H1 (cell line): ENCODE data around the gene ARHGEF7. TPM values are rescaled to one million over a fixed set of nuclear protein-coding genes. Genes with fewer than 3 reads are reported as not detected.

Experiments used
- CTCF ChIA-PET: fragments of 300-600 bp; sonication (Branson Sonifier 250); formaldehyde crosslinking; loops from one replicate; lab custom pipeline; 2021; ENCODE audit not compliant: partially characterized antibody; lab: Charles Lee
- POLR2A ChIA-PET: fragments of 300-600 bp; sonication (Branson Sonifier 250); formaldehyde crosslinking; loops from one replicate; lab custom pipeline; 2021; ENCODE audit warnings: inconsistent platforms; ENCODE audit not compliant: partially characterized antibody; lab: Charles Lee
- DNase-seq, 2 experiments: peaks; one replicate each; pipeline versions ENCODE4 v3.0.0 to v3.0.0-alpha.2; 2010 to 2022; ENCODE audit warnings: low spot score in 2 of 2, low read depth in 1 of 2, mixed read lengths in 1 of 2
- FAIRE-seq: peaks from 2 replicates; lab custom pipeline; 2011; peaks lifted over from hg19 to GRCh38; lab: Jason Lieb, UNC
- H2AFZ ChIP-seq: 2 replicates; pipeline ENCODE4 v1.8.1; 2012; ENCODE audit warnings: low read length, inconsistent platforms
- H2AK5ac ChIP-seq: 2 replicates; pipeline ENCODE4 v1.6.1; 2013; ENCODE audit warnings: low read depth, low read length
- H2BK120ac ChIP-seq: replicated peaks from 2 replicates; pipeline ENCODE3; 2013; ENCODE audit warnings: low read depth, low read length, inconsistent platforms
- H2BK12ac ChIP-seq: 2 replicates; pipeline ENCODE4 v1.6.1; 2013; ENCODE audit warnings: low read depth, low read length
- H2BK15ac ChIP-seq: 2 replicates; pipeline ENCODE4 v1.6.1; 2013; ENCODE audit warnings: low read length
- H2BK20ac ChIP-seq: 2 replicates; pipeline ENCODE4 v1.6.1; 2013; ENCODE audit warnings: low read length
- H2BK5ac ChIP-seq: 2 replicates; pipeline ENCODE4 v1.6.1; 2013; ENCODE audit warnings: low read depth, low read length
- H3K14ac ChIP-seq: 2 replicates; pipeline ENCODE4 v1.6.1; 2013; ENCODE audit warnings: inconsistent platforms; ENCODE audit not compliant: insufficient read length
- H3K18ac ChIP-seq: 2 replicates; pipeline ENCODE4 v1.6.1; 2013; ENCODE audit warnings: low read length; ENCODE audit errors: extremely low read depth
- H3K23ac ChIP-seq: 2 replicates; pipeline ENCODE4 v1.6.1; 2013; ENCODE audit warnings: inconsistent platforms; ENCODE audit not compliant: insufficient read length
- H3K23me2 ChIP-seq: 2 replicates; pipeline ENCODE4 v1.6.1; 2013; ENCODE audit warnings: low read depth, low read length
- H3K27ac ChIP-seq: 2 replicates; pipeline ENCODE4 v1.6.1; 2011; ENCODE audit warnings: low read depth, low read length, inconsistent platforms
- H3K27me3 ChIP-seq, 4 experiments: replicated peaks in 1 of 4; 1 replicate in 1 of 4; 2 replicates in 3 of 4; pipeline versions ENCODE4 v1.6.1 to v1.8.1; 2011 to 2013; ENCODE audit warnings: low read length in 3 of 4, mild to moderate bottlenecking in 3 of 4, inconsistent platforms in 2 of 4, mixed read lengths in 2 of 4, moderate library complexity in 1 of 4; ENCODE audit not compliant: control insufficient read depth in 3 of 4, insufficient read depth in 3 of 4; ENCODE audit errors: extremely low read depth in 1 of 4
- H3K36me3 ChIP-seq, 4 experiments: 2 replicates each; pipeline versions ENCODE4 v1.6.1 to v1.8.1; 2011 to 2013; ENCODE audit warnings: mild to moderate bottlenecking in 4 of 4, low read length in 3 of 4, moderate library complexity in 2 of 4, control low read depth in 1 of 4, inconsistent platforms in 1 of 4; ENCODE audit not compliant: insufficient read depth in 4 of 4, control insufficient read depth in 2 of 4
- H3K4ac ChIP-seq: replicated peaks from 2 replicates; pipeline ENCODE3; 2013; ENCODE audit warnings: low read length, low read depth, mixed read lengths, inconsistent platforms; ENCODE audit not compliant: insufficient read length
- H3K4me1 ChIP-seq, 4 experiments: replicated peaks in 1 of 4; 1 replicate in 1 of 4; 2 replicates in 3 of 4; pipeline versions ENCODE4 v1.6.1 to v1.8.1; 2011 to 2013; ENCODE audit warnings: low read length in 3 of 4, inconsistent platforms in 2 of 4, mixed read lengths in 1 of 4; ENCODE audit not compliant: insufficient read depth in 4 of 4, control insufficient read depth in 3 of 4
- H3K4me2 ChIP-seq, 2 experiments: 2 replicates each; pipeline versions ENCODE4 v1.6.1 to v1.8.1; 2011 to 2013; ENCODE audit warnings: low read depth in 2 of 2, low read length in 2 of 2, control low read depth in 1 of 2, inconsistent platforms in 1 of 2, mild to moderate bottlenecking in 1 of 2; ENCODE audit not compliant: insufficient read depth in 1 of 2
- H3K4me3 ChIP-seq, 4 experiments: fragments of 200-600, 300-600 bp in 1 of 4; sonication (generic), shearing (Covaris generic), sonication (Bioruptor Twin) in 1 of 4; 2 replicates each; pipeline versions ENCODE4 v1.5.1 to v1.8.1; 2011 to 2016; ENCODE audit warnings: low read length in 4 of 4, low read depth in 3 of 4, control low read depth in 2 of 4, inconsistent platforms in 2 of 4, mild to moderate bottlenecking in 2 of 4, mixed read lengths in 1 of 4, moderate library complexity in 1 of 4; ENCODE audit not compliant: insufficient read depth in 2 of 4; ENCODE audit errors: extremely low read depth in 1 of 4
- H3K56ac ChIP-seq: replicated peaks from 2 replicates; pipeline ENCODE3; 2013; ENCODE audit warnings: low read depth, mild to moderate bottlenecking, mixed read lengths, low read length, inconsistent platforms; ENCODE audit not compliant: insufficient read length
- H3K79me1 ChIP-seq: 2 replicates; pipeline ENCODE4 v1.6.1; 2013; ENCODE audit warnings: low read depth, low read length, control low read depth
- H3K79me2 ChIP-seq, 2 experiments: 2 replicates each; pipeline versions ENCODE4 v1.6.1 to v1.8.1; 2012 to 2013; ENCODE audit warnings: low read length in 2 of 2, mild to moderate bottlenecking in 2 of 2, inconsistent platforms in 1 of 2; ENCODE audit not compliant: insufficient read depth in 2 of 2, control insufficient read depth in 1 of 2
- H3K9ac ChIP-seq, 4 experiments: replicated peaks in 1 of 4; 1 replicate in 1 of 4; 2 replicates in 3 of 4; pipeline versions ENCODE4 v1.6.1 to v1.8.1; 2011 to 2013; ENCODE audit warnings: low read depth in 3 of 4, low read length in 3 of 4, control low read depth in 2 of 4, mild to moderate bottlenecking in 2 of 4, moderate library complexity in 2 of 4, inconsistent platforms in 1 of 4; ENCODE audit errors: extremely low read depth in 1 of 4
- H3K9me3 ChIP-seq, 2 experiments: 2 replicates each; pipeline versions ENCODE4 v1.6.1 to v1.8.1; 2012 to 2013; ENCODE audit warnings: mild to moderate bottlenecking in 2 of 2, moderate library complexity in 2 of 2, control low read depth in 1 of 2, inconsistent platforms in 1 of 2, low read depth in 1 of 2, low read length in 1 of 2, mixed read lengths in 1 of 2; ENCODE audit not compliant: insufficient read depth in 2 of 2
- H4K20me1 ChIP-seq, 2 experiments: replicated peaks in 1 of 2; 2 replicates each; pipeline versions ENCODE3 to v1.8.1; 2011 to 2013; ENCODE audit warnings: inconsistent platforms in 2 of 2, low read length in 2 of 2, mild to moderate bottlenecking in 1 of 2; ENCODE audit not compliant: insufficient read depth in 2 of 2, control insufficient read depth in 1 of 2
- H4K5ac ChIP-seq: 2 replicates; pipeline ENCODE4 v1.6.1; 2013; ENCODE audit warnings: low read length, low read depth, mixed read lengths, inconsistent platforms; ENCODE audit not compliant: insufficient read length
- H4K8ac ChIP-seq: 2 replicates; pipeline ENCODE4 v1.8.0; 2013; ENCODE audit warnings: mild to moderate bottlenecking, moderate library complexity, low read length, inconsistent platforms; ENCODE audit not compliant: insufficient read depth; ENCODE audit errors: extremely low read depth
- H4K91ac ChIP-seq: replicated peaks from 2 replicates; pipeline ENCODE3; 2013; ENCODE audit warnings: low read length, mixed read lengths, inconsistent platforms; ENCODE audit not compliant: insufficient read length
- CTBP2 ChIP-seq: IDR thresholded peaks from 2 replicates; pipeline ENCODE4 v1.7.0; 2011; ENCODE audit warnings: borderline replicate concordance, mild to moderate bottlenecking, moderate library complexity, mixed read lengths, low read length; ENCODE audit not compliant: insufficient read depth, insufficient read length
- HDAC6 ChIP-seq: IDR thresholded peaks from one replicate; pipeline ENCODE4 v1.7.1; 2012; ENCODE audit warnings: low read depth, mild to moderate bottlenecking, inconsistent platforms, low read length, moderate library complexity
- JUN ChIP-seq: IDR thresholded peaks from 2 replicates; pipeline ENCODE4 v1.6.1; 2011; ENCODE audit warnings: low read depth, mild to moderate bottlenecking, improper control_type of control experiment, low read length
- RAD21 ChIP-seq, 2 experiments: IDR thresholded peaks in 1 of 2; conservative IDR thresholded peaks in 1 of 2; 2 replicates each; pipeline ENCODE4 v1.6.1; 2011; ENCODE audit warnings: low read depth in 2 of 2, low read length in 2 of 2, improper control_type of control experiment in 1 of 2, inconsistent platforms in 1 of 2, mild to moderate bottlenecking in 1 of 2, moderate library complexity in 1 of 2
- YY1 ChIP-seq: IDR thresholded peaks from 2 replicates; pipeline ENCODE4 v1.6.1; 2011; ENCODE audit warnings: low read depth, mild to moderate bottlenecking, low read length
- WGBS, 2 experiments: shearing (Covaris generic) in 1 of 2; methylation state at CpG; one replicate each; pipeline versions ENCODE4 v1.1.6 to v1.1.7; 2013 to 2015; ENCODE audit warnings: low lambda C conversion rate in 2 of 2, mixed read lengths in 2 of 2, inconsistent platforms in 1 of 2, low coverage in 1 of 2, missing lambda C conversion rate in 1 of 2; ENCODE audit not compliant: insufficient replicate concordance in 2 of 2, insufficient coverage in 1 of 2, insufficient read length in 1 of 2; ENCODE audit errors: extremely low coverage in 1 of 2, missing lambda C conversion rate in 1 of 2; 5-methylcytosine and 5-hydroxymethylcytosine counted together
- polyA plus RNA-seq, 7 experiments: library from polyadenylated mRNA; depleted of rRNA in 3 of 7; stranded (reverse) in 5 of 7; unstranded in 2 of 7; fragments of >200 nt in 5 of 7; fragments of 200-250 nt in 2 of 7; gene quantifications; 1 replicate in 5 of 7; 2 replicates in 1 of 7; 4 replicates in 1 of 7; pipeline versions ENCODE4 v1.2.1 to v1.2.3, GENCODE V29; 2011 to 2013; ENCODE audit warnings: missing spikeins in 2 of 7, mixed read lengths in 2 of 7
- total RNA-seq: library from RNA; stranded (reverse); fragmentation: NEBNext Ultra II Directional; extraction: Animal tissue kit (Norgen Biotek cat#: 25700); gene quantifications from 2 replicates; pipeline ENCODE4 v1.2.1, GENCODE V29; 2021

The ARHGEF7 gene
- total and polyA plus RNA-seq, 2 of the 8 experiments (the other 6 are each of a cell fraction or from before 2014, with no cell fraction given), result 26.2 to 56.5 TPM

GRCh38 chr13:111225166-111225565 is 110.1 kb downstream of the ARHGEF7 start:
- Histone ChIP-seq H3K4me1 (peaks cover 0 to 9% (median 1%) of the 10 kb centered on the region in 4 experiments; a peak in 2 of 7 replicates), H3K23me2 (no peaks in the 10 kb centered on the region), H3K36me3 (peaks cover 0 to 4% (median 0%) of the 10 kb centered on the region in 4 experiments; a peak in 1 of 8 replicates), H3K18ac (no peak overlapping the region), H4K8ac (no peak overlapping the region), H2BK15ac (no peak overlapping the region), H4K20me1 (peaks cover 0 to 7% of the 10 kb centered on the region in 2 experiments), H2BK5ac (no peak overlapping the region), H2AK5ac (no peak overlapping the region), H3K79me2 (peaks cover 5 to 56% of the 10 kb centered on the region in 2 experiments; a peak in 3 of 4 replicates), H2BK120ac (no peak overlapping the region), H3K9me3 (no peaks in the 10 kb centered on the region), H3K4me3 (no peak overlapping the region), H3K9ac (no peak overlapping the region), H3K79me1 (peaks cover 13% of the 10 kb centered on the region), H3K23ac (no peak overlapping the region), H4K5ac (no peak overlapping the region), H3K27me3 (no peaks in the 10 kb centered on the region), H3K56ac (no peak overlapping the region), H2BK12ac (no peak overlapping the region), H3K14ac (no peak overlapping the region), H3K4ac (no peak overlapping the region), H3K4me2 (no peak overlapping the region), H3K27ac (no peak overlapping the region), H2AFZ (no peak overlapping the region), H2BK20ac (no peak overlapping the region), H4K91ac (no peak overlapping the region)
- TF ChIP-seq YY1, result no peak
- TF ChIP-seq HDAC6, result no peak
- TF ChIP-seq CTBP2, result no peak
- no peak for TF ChIP-seq JUN
- TF ChIP-seq RAD21 (IDR thresholded peaks at IDR 0.05 in 1 of 2, conservative IDR thresholded peaks at IDR 0.05 in 1 of 2; ENCODE audit: low read depth in 2 of 2, low read length in 2 of 2), result no peak
- WGBS, 2 experiments, result 94% methylated on average over 6 of the region's 6 CpGs; no CpG with 5 or more reads in 1 of the 2 experiments
- POLR2A ChIA-PET, result interaction anchor here (0.7 kb wide), 1 partner anchor 72 kb away, joined by 3 read pairs; no protein-coding TSS in a partner anchor
- FAIRE-seq (no peak), DNase-seq (no peak)
- CTCF ChIA-PET, result interaction anchor here (1.0 to 2.2 kb wide), 12 partner anchors 12 to 317 kb away, joined by 3 to 10 read pairs (median 4); no protein-coding TSS in a partner anchor
